IPS-18a (cell line): ENCODE measurements around the gene ZNF595.
"Not testable (repeated sequence)": the region's sequence is repeated elsewhere in the genome, so short reads cannot be mapped to it uniquely, and the experiment has no call there.

Experiments used
- H3K27ac ChIP-seq: one replicate; pipeline ENCODE4 v1.5.1; 2013; ENCODE audit warnings: low read length
- H3K27me3 ChIP-seq: one replicate; pipeline ENCODE4 v1.6.1; 2013; ENCODE audit warnings: mild to moderate bottlenecking, low read length; ENCODE audit not compliant: control insufficient read depth, insufficient read depth
- H3K36me3 ChIP-seq: one replicate; pipeline ENCODE4 v1.6.1; 2013; ENCODE audit warnings: low read depth, low read length; ENCODE audit not compliant: control insufficient read depth
- H3K4me1 ChIP-seq: one replicate; pipeline ENCODE4 v1.6.1; 2013; ENCODE audit warnings: low read depth, low read length; ENCODE audit not compliant: control insufficient read depth
- H3K4me3 ChIP-seq: one replicate; pipeline ENCODE4 v1.5.1; 2013; ENCODE audit warnings: low read length
- H3K9ac ChIP-seq: one replicate; pipeline ENCODE4 v1.6.1; 2013; ENCODE audit warnings: mild to moderate bottlenecking, low read length, moderate library complexity
- H3K9me3 ChIP-seq: one replicate; pipeline ENCODE4 v1.6.1; 2013; ENCODE audit warnings: low read depth, low read length; ENCODE audit not compliant: control insufficient read depth

Gene ZNF595

DNA sequence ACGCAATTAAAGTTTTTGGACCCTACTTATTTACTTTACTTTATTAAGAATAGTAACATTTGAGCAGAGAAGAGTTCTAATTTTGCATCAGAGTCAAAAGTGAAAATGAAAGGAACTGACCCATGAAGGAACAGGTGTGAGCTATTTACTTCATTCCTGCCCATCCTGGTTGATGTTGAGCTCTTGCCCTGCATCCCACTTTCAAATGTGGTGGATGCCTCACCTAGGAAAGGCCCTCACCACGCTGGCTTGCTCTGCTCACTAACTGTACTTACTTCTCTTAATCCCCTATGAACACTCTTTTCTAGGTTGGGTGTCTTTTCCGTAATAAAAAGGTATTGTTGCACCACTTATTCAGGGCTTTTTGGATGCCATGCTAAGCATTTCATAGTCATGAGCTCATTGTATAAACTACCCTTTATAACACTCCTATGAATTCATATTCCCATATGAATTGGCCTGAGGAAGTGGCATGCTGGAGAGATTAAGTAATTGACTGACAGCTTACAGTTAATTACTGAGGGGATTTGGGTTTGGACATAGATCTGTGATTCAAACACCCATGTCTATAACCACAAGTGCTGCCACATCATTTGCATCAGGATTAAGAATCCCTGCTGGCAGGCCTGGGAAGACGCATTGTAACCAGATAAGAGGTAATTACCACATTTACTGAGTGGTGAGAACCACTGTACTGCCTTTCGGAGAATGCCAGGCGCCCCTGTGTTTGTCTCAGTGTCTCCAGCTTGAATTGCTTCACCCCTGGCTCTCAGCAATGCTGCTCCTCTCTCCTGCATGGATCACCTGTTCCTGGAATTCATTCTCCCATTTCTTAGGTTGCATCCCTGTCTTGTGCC is 16.3 kb upstream of the ZNF595 start:
- H3K27me3 ChIP-seq, H3K9ac ChIP-seq, H3K4me3 ChIP-seq, H3K27ac ChIP-seq, H3K9me3 ChIP-seq, H3K36me3 ChIP-seq, H3K4me1 ChIP-seq: not testable (repeated sequence)

DNA sequence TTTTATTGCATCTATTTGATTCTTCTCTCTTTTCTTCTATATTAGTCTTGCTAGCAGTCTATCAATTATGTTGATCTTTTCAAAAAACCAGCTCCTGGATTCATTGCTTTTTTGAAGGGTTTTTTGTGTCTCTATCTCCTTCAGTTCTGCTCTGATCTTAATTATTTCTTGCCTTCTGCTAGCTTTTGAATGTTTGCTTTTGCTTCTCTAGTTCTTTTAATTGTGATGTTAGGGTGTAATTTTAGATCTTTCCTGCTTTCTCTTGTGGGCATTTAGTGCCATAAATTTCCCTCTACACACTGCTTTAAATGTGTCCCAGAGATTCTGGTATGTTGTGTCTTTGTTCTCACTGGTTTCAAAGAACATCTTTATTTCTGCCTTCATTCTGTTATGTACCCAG is 14.9 kb upstream of the ZNF595 start:
- not testable (repeated sequence) for H3K9ac ChIP-seq, H3K4me3 ChIP-seq, H3K27me3 ChIP-seq, H3K27ac ChIP-seq, H3K36me3 ChIP-seq, H3K4me1 ChIP-seq, H3K9me3 ChIP-seq

DNA sequence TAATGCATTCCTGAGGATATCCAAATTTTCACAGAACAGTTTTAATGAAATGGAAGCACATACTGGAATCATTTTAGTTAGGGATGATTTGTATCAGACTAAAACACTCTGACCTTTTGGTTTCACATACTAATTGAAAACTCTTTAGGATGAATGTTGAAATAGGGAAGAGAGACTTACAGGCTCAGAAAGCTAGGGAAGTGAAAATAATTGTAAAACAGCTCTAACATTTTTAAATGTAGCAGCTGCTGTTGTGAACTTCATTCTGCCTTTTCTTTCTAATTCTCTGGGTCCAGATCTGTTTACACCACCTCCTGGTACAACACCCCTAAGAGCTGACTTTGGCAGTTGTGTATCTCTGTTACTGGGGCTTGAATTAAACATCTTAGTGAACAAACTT is 9.7 kb upstream of the ZNF595 start:
- not testable (repeated sequence) for H3K36me3 ChIP-seq, H3K27ac ChIP-seq, H3K4me3 ChIP-seq, H3K4me1 ChIP-seq, H3K9ac ChIP-seq, H3K27me3 ChIP-seq
- H3K9me3 ChIP-seq = peaks cover 13% of the 10 kb centered on the region

DNA sequence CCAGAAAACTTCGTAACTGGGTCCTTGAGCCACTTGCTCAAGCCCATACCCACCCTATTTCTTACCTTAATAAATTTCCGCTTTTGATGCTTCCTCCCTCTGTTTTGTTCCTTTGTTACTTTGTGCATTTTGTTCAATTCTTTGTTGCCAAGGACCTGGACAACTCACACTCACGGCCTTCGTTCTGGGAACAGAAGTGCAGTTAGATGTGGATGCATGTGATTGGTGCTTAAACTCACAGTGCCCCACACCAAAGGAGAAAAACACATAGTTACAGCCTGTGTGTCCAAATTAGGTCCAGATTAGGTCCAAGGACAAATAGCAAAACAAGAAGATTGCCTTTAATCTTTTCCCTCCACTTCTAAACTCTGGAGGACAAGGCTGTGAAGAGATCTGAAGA is 1.9 kb upstream of the ZNF595 start:
- H3K27ac ChIP-seq, H3K9me3 ChIP-seq, H3K9ac ChIP-seq, H3K27me3 ChIP-seq, H3K4me3 ChIP-seq, H3K4me1 ChIP-seq, H3K36me3 ChIP-seq: not testable (repeated sequence)

DNA sequence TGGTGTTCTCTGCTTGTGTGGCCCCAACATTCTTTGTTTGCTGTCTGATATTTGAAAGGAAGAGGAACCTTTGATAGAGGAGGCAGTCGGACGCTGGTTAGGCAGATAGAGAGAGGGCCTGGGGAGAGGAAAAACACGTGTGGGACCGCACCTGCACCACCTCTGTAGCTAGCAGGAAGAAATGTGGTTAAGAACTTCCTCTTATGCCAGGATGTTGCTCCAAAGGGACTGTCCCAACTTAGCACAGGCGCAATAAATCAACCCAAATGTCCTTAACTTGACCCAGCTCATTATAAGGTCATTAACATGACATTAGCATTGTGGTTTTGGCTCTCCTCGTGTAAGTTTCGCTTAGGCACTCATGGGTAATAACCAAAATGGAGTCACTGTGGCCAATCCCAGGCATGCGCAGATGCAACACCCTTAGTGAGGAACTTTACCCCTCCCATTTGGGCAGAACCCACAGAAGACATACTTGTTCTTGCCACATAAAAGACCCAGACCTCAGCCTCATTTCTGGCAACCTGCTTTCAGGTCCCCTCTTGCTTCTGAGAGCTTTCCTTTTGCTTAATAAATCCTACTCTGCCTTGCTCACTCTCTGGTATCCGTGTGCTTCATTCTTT is 1.4 kb upstream of the ZNF595 start:
- not testable (repeated sequence) for H3K4me3 ChIP-seq, H3K36me3 ChIP-seq, H3K4me1 ChIP-seq, H3K27ac ChIP-seq, H3K9ac ChIP-seq, H3K9me3 ChIP-seq, H3K27me3 ChIP-seq

DNA sequence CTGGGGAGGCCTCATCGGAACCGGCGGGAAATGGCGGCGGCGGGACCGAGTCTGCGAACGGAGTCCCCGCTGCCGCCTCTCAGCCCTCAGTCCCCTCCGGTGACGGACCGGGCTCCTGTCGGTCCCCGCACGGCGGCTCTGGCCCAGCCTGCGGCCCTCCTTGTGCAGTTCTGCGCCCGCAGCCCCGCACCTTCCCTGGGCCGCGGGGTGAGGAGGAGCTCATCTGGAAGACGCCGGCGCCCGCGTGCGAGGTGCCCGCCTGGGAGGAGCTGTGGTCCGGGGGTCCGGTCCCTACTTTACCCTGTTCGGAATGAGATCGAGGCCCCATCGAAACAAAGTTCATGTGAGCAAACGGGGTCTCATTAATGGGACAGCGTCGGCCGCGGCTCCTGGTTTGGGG is 400 bp downstream of the ZNF595 start:
- not testable (repeated sequence) for H3K27ac ChIP-seq

DNA sequence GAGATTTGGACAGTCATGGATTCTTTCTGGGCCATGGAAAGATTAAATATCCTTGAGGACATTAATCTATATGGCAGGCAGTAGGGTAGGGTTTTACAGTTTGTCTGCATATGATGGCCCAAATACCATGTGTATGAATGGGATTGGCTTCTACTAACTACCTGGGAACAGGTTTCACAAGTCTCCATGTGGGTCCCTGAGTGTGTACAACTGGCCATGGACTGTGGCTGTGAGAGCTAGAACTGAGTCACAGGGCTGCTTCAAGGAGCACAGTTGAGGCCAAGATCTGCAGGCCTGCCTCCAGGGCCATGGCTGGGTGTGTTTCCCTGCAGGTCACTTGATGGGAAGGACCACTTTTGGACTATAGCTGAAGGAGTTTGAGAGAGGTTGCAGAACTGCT is 11.6 kb downstream of the ZNF595 start:
- not testable (repeated sequence) for H3K36me3 ChIP-seq

More for the DNA sequence above, 400 bp downstream of the ZNF595 start:
- not testable (repeated sequence) for H3K4me1 ChIP-seq, H3K36me3 ChIP-seq, H3K4me3 ChIP-seq, H3K9ac ChIP-seq, H3K9me3 ChIP-seq, H3K27me3 ChIP-seq

DNA sequence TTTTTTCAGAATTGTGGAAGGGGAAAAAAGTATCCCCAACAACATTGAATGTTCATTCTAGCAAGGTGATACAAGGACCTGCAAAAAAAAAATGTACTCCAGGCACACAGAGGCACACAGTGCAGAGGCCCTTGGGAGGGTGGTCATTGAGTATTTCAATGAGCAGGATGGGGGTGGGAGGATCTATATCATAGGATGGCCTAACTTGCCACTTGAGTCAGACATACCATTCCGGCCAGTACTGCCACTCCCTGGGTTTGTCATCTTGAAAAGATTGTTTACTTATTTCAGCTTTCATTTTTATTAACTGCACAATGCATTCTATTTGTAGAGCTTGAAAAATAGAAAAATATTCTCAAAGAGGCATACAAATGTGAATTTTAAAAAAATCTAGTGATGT is 18.7 kb downstream of the ZNF595 start:
- no peaks in the 10 kb centered on the region for H3K27me3 ChIP-seq
- no peak overlapping the region for H3K9ac ChIP-seq
- H3K4me3 ChIP-seq = no peak overlapping the region
- H3K9me3 ChIP-seq = peaks cover 73% of the 10 kb centered on the region
- no peak overlapping the region for H3K27ac ChIP-seq
- H3K36me3 ChIP-seq = peaks cover 10% of the 10 kb centered on the region
- no peaks in the 10 kb centered on the region for H3K4me1 ChIP-seq

More for the DNA sequence above, 11.6 kb downstream of the ZNF595 start:
- not testable (repeated sequence) for H3K9ac ChIP-seq, H3K27me3 ChIP-seq, H3K27ac ChIP-seq, H3K4me3 ChIP-seq, H3K4me1 ChIP-seq
- peaks cover 12% of the 10 kb centered on the region for H3K9me3 ChIP-seq

DNA sequence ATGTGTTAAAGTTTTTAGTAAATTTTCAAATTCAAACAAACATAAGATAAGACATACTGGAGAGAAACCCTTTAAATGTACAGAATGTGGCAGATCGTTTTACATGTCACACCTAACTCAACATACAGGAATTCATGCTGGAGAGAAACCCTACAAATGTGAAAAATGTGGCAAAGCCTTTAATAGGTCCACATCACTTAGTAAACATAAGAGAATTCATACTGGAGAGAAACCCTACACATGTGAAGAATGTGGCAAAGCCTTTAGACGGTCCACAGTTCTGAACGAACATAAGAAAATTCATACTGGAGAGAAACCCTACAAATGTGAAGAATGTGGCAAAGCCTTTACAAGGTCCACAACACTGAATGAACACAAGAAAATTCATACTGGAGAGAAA is 32.8 kb downstream of the ZNF595 start:
- Histone ChIP-seq H3K9me3 (peaks cover 82% of the 10 kb centered on the region), H3K27ac (no peak overlapping the region), H3K27me3 (no peaks in the 10 kb centered on the region), H3K4me1 (no peaks in the 10 kb centered on the region), H3K4me3 (no peak overlapping the region), H3K36me3 (peaks cover 14% of the 10 kb centered on the region), H3K9ac (no peak overlapping the region)

DNA sequence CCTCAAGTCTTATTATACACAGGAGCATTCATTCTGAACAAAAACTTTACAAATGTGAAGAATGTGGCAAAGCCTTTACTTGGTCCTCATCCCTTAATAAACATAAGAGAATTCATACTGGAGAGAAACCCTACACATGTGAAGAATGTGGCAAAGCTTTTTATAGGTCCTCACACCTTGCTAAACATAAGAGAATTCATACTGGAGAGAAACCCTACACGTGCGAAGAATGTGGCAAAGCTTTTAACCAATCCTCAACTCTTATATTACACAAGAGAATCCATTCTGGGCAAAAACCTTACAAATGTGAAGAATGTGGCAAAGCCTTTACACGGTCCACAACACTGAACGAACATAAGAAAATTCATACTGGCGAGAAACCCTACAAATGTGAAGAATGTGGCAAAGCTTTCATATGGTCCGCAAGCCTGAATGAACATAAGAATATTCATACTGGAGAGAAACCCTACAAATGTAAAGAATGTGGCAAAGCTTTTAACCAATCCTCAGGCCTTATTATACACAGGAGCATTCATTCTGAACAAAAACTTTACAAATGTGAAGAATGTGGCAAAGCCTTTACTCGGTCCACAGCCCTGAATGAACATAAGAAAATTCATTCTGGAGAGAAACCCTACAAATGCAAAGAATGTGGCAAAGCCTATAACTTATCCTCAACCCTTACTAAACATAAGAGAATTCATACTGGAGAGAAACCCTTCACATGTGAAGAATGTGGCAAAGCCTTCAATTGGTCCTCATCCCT is 33.6 kb downstream of the ZNF595 start:
- H3K4me1 ChIP-seq, H3K4me3 ChIP-seq, H3K27ac ChIP-seq, H3K9ac ChIP-seq, H3K27me3 ChIP-seq: not testable (repeated sequence)
- Histone ChIP-seq H3K9me3 (peaks cover 83% of the 10 kb centered on the region), H3K36me3 (peaks cover 14% of the 10 kb centered on the region)

DNA sequence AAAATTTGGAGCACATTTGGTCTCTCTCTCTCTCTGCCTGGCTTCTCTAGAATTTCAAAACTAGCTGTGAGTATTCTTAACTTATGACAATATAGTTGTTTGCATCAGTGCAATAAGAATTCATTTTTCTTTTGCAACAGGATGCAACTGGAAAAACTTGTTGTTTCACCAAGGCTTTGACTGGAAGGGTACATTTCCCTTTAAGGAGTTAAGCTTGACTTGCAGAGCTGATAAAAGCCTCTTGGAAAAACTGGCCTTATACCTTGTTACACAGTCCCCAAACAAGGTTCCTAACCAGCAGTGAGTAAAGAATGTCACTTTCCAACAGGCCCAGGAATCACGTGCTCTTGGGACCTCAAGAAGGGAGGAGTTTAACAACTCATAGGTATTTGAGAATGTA is 45.3 kb downstream of the ZNF595 start:
- no peak overlapping the region for H3K27ac ChIP-seq
- H3K36me3 ChIP-seq = no peaks in the 10 kb centered on the region
- H3K9ac ChIP-seq = no peak overlapping the region
- no peaks in the 10 kb centered on the region for H3K27me3 ChIP-seq
- peaks cover 70% of the 10 kb centered on the region for H3K9me3 ChIP-seq
- no peak overlapping the region for H3K4me3 ChIP-seq
- no peaks in the 10 kb centered on the region for H3K4me1 ChIP-seq
